ENCODE data around the gene EXOC4. TPM values are rescaled to one million over a fixed set of nuclear protein-coding genes. Genes with fewer than 3 reads are reported as not detected.

Gene EXOC4
- total and polyA plus RNA-seq, 2 of the 13 experiments (the other 11 are each of a cell fraction or from before 2014, with no cell fraction given), result 22.5 to 39.0 TPM

- CTCF ChIA-PET (ENCODE audit: low intra/inter-chr PET ratio, low total read pairs), result no interaction called here
- Histone ChIP-seq H3K79me2 (ENCODE audit: insufficient read depth, low read length) (no peaks in the 10 kb centered on the region), H2AFZ (ENCODE audit: low read length) (no peak overlapping the region), H3K27me3 (ENCODE audit: control insufficient read depth in 1 of 2, insufficient read depth in 2 of 2, low read length in 2 of 2) (no peaks in the 10 kb centered on the region), H3K4me2 (ENCODE audit: low read depth, low read length) (no peak overlapping the region), H3K4me3 (replicated peaks in 1 of 3; ENCODE audit: insufficient read depth in 1 of 3, low read depth in 2 of 3, low read length in 3 of 3) (no peak overlapping the region), H3K36me3 (replicated peaks in 1 of 2; ENCODE audit: control insufficient read depth in 1 of 2, insufficient read depth in 2 of 2, low read length in 2 of 2) (no peaks in the 10 kb centered on the region), H3K9me3 (ENCODE audit: low read length) (no peaks in the 10 kb centered on the region), H3K4me1 (ENCODE audit: insufficient read depth, low read length) (no peaks in the 10 kb centered on the region), H4K20me1 (ENCODE audit: insufficient read depth, low read length) (no peaks in the 10 kb centered on the region), H3K9ac (ENCODE audit: insufficient read depth, low read depth, low read length) (no peak overlapping the region), H3K27ac (ENCODE audit: extremely low read length, insufficient read depth, low read length) (no peak overlapping the region)
- no peak for TF ChIP-seq ZNF775 (CRISPR knock-in tag; IDR thresholded peaks at IDR 0.05; ENCODE audit: borderline replicate concordance)
- no peak for TF ChIP-seq RAD21 (CRISPR knock-in tag; IDR thresholded peaks at IDR 0.05)
- no peak for TF ChIP-seq GATA4 (IDR thresholded peaks at IDR 0.05; ENCODE audit: borderline replicate concordance, low read depth)
- no peak for TF ChIP-seq ZNF430 (CRISPR knock-in tag; IDR thresholded peaks at IDR 0.05)
- no peak for TF ChIP-seq MYPOP (CRISPR knock-in tag; IDR thresholded peaks at IDR 0.05)
- TF ChIP-seq ISX (CRISPR knock-in tag; conservative IDR thresholded peaks at IDR 0.05), result no peak
- no peak for TF ChIP-seq RFX5 (IDR thresholded peaks at IDR 0.05; ENCODE audit: low read depth, low read length)
- TF ChIP-seq ISL2 (CRISPR knock-in tag; IDR thresholded peaks at IDR 0.05), result no peak
- TF ChIP-seq ZFP36L1 (CRISPR knock-in tag; IDR thresholded peaks at IDR 0.05), result no peak
- no peak for TF ChIP-seq DZIP1 (CRISPR knock-in tag; IDR thresholded peaks at IDR 0.05)
- TF ChIP-seq ZNF335 (CRISPR knock-in tag; IDR thresholded peaks at IDR 0.05), result no peak
- TF ChIP-seq SRSF1 (optimal IDR thresholded peaks at IDR 0.05; ENCODE audit: low read depth, low read length), result no peak
- TF ChIP-seq NBN (conservative IDR thresholded peaks at IDR 0.05), result no peak
- POLR2A ChIA-PET, result no interaction called here
- in situ Hi-C loops (cut with HindIII; ENCODE audit: extremely low pct_ligation_motif_present, low pct_unique_long_range_greater_than_20kb), result no loop called here
- WGBS (ENCODE audit: low lambda C conversion rate), result 100% methylated on average over 2 of the region's 2 CpGs
- intact Hi-C loops (cut with micrococcal nuclease; ENCODE audit: unreplicated experiment), result no loop called here
- ATAC-seq (no peak), FAIRE-seq (no peak), DNase-seq (ENCODE audit: low spot score) (no peak)
- BruUV-seq (replicated peaks), result no TSS peak
Measured at GRCh38 chr7:133911724-133912123, 658.8 kb downstream of the EXOC4 start.

Data from HepG2 (cell line).